ENCODE measurements around the gene MYH14.
A peak's percentile ranks its signal among the peaks of the same experiment; 100 is the strongest.
"Not testable (repeated sequence)": the region's sequence is repeated elsewhere in the genome, so short reads cannot be mapped to it uniquely, and the experiment has no call there.

Gene MYH14

GRCh38 chr19:50349277-50350057, 146.0 kb downstream of the MYH14 start:
- no peak overlapping the region for H3K4me3 ChIP-seq (ENCODE audit: low read depth, low read length)
- DNase-seq (ENCODE audit: low read depth) = no peak

GRCh38 chr19:50352242-50352641, 148.8 kb downstream of the MYH14 start:
- no peak overlapping the region for H3K4me3 ChIP-seq (ENCODE audit: low read depth, low read length)
- TF ChIP-seq CTCF (IDR thresholded peaks at IDR 0.05; ENCODE audit: low read depth, low read length) (no peak), POLR2A (IDR thresholded peaks at IDR 0.05; ENCODE audit: extremely low read depth, insufficient read length) (no peak)
- TF ChIP-seq, protein P1, sequence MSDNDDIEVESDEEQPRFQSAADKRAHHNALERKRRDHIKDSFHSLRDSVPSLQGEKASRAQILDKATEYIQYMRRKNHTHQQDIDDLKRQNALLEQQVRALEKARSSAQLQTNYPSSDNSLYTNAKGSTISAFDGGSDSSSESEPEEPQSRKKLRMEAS (IDR thresholded peaks at IDR 0.05; ENCODE audit: low read depth, low read length) = no peak
- DNase-seq (ENCODE audit: low read depth) = no peak

More at GRCh38 chr19:50349277-50350057, 146.0 kb downstream of the MYH14 start:
- TF ChIP-seq MYC (IDR thresholded peaks at IDR 0.05; ENCODE audit: low read depth, low read length) = no peak
- no peak for TF ChIP-seq POLR2A (IDR thresholded peaks at IDR 0.05; ENCODE audit: extremely low read depth, insufficient read length)
- no peak for TF ChIP-seq CTCF (IDR thresholded peaks at IDR 0.05; ENCODE audit: low read depth, low read length)
- TF ChIP-seq, protein P1 (IDR thresholded peaks at IDR 0.05; ENCODE audit: low read depth, low read length) = no peak

DNA sequence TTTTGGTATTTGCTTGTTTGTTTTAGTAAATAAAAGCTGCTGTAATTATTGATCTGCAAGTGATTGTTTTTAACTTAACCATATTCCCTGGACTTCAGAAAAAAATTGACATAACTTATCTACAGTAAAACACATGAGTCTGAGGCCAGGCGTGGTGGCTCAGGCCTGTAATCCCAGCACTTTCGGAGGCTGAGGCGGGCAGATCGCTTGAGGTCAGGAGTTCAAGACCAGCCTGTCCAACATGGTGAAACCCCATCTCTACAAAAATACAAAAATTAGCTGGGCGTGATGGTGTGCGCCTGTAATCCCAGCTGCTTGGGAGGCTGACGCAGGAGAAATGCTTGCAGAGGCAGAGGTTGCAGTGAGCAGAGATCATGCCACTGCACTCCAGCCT, 150.1 kb downstream of the MYH14 start:
- DNase-seq (ENCODE audit: low read depth); H3K4me3 ChIP-seq (ENCODE audit: low read depth, low read length): not testable (repeated sequence)

GRCh38 chr19:50356691-50357177, 153.3 kb downstream of the MYH14 start:
- DNase-seq (ENCODE audit: low read depth) = no peak
- no peak overlapping the region for H3K4me3 ChIP-seq (ENCODE audit: low read depth, low read length)
- TF ChIP-seq, protein P1 (IDR thresholded peaks at IDR 0.05; ENCODE audit: low read depth, low read length) = no peak
- TF ChIP-seq POLR2A (IDR thresholded peaks at IDR 0.05; ENCODE audit: extremely low read depth, insufficient read length) (no peak), CTCF (IDR thresholded peaks at IDR 0.05; ENCODE audit: low read depth, low read length) (no peak), MYC (IDR thresholded peaks at IDR 0.05; ENCODE audit: low read depth, low read length) (no peak)

GRCh38 chr19:50357178-50358100, 154.0 kb downstream of the MYH14 start:
- no peak overlapping the region for H3K4me3 ChIP-seq (ENCODE audit: low read depth, low read length)
- peak; percentile 50 for DNase-seq (ENCODE audit: low read depth)
- TF ChIP-seq CTCF (IDR thresholded peaks at IDR 0.05; ENCODE audit: low read depth, low read length) = peak; percentile 72
- TF ChIP-seq POLR2A (IDR thresholded peaks at IDR 0.05; ENCODE audit: extremely low read depth, insufficient read length) = no peak
